Chondrocyte (in vitro differentiated cells): ENCODE data around the gene ZC3H18. TPM values are rescaled to one million over a fixed set of nuclear protein-coding genes. Genes with fewer than 3 reads are reported as not detected.

Experiments
- DNase-seq: peaks from one replicate; pipeline ENCODE4 v3.0.0; 2021; ENCODE audit warnings: mixed read lengths, low spot score
- H3K27ac Mint-ChIP-seq: one replicate; pipeline ENCODE4 v1.8.0; 2021; ENCODE audit warnings: mild to moderate bottlenecking, moderate library complexity, mixed read lengths; ENCODE audit not compliant: unreplicated experiment
- H3K27me3 Mint-ChIP-seq: 2 replicates; pipeline ENCODE4 v1.8.0; 2021; ENCODE audit warnings: low read depth, mixed read lengths
- H3K36me3 Mint-ChIP-seq: 2 replicates; pipeline ENCODE4 v1.8.0; 2021; ENCODE audit warnings: low read depth, mixed read lengths
- H3K4me1 Mint-ChIP-seq: 2 replicates; pipeline ENCODE4 v1.8.0; 2021; ENCODE audit warnings: low read depth, mild to moderate bottlenecking, mixed read lengths
- H3K4me3 Mint-ChIP-seq: one replicate; pipeline ENCODE4 v1.8.0; 2021; ENCODE audit warnings: mild to moderate bottlenecking, moderate library complexity, mixed read lengths; ENCODE audit not compliant: unreplicated experiment
- H3K9me3 Mint-ChIP-seq: 2 replicates; pipeline ENCODE4 v1.8.0; 2021; ENCODE audit warnings: low read depth, mixed read lengths
- CTCF ChIP-seq: fragments of 200-600 bp; sonication (generic); IDR thresholded peaks from 2 replicates; pipeline ENCODE4 v1.5.0; 2021; ENCODE audit warnings: antibody characterized with exemption, mild to moderate bottlenecking, moderate library complexity
- total RNA-seq: library from RNA; stranded (reverse); gene quantifications from 3 replicates; pipeline ENCODE4 v1.2.1, GENCODE V29; 2021

Gene ZC3H18
- total RNA-seq, 1 donor from 2014 or later = 36.7 TPM

- no peak for DNase-seq
- Mint-ChIP-seq H3K36me3 (peaks cover 6% of the 10 kb centered on the region), H3K27me3 (no peaks in the 10 kb centered on the region), H3K27ac (no peak overlapping the region), H3K4me3 (no peak overlapping the region), H3K4me1 (peaks cover 15% of the 10 kb centered on the region), H3K9me3 (no peaks in the 10 kb centered on the region)
- TF ChIP-seq CTCF = no peak
Measured at GRCh38 chr16:88653101-88653500, 82.9 kb downstream of the ZC3H18 start.

GRCh38 chr16:88653596-88654362, 83.6 kb downstream of the ZC3H18 start:
- TF ChIP-seq CTCF = no peak
- Mint-ChIP-seq H3K36me3 (peaks cover 6% of the 10 kb centered on the region), H3K4me3 (no peak overlapping the region), H3K27me3 (no peaks in the 10 kb centered on the region), H3K9me3 (no peaks in the 10 kb centered on the region), H3K27ac (no peak overlapping the region), H3K4me1 (peaks cover 15% of the 10 kb centered on the region)
- DNase-seq = no peak

- Mint-ChIP-seq H3K27me3 (no peaks in the 10 kb centered on the region), H3K27ac (no peak overlapping the region), H3K4me3 (no peak overlapping the region), H3K9me3 (no peaks in the 10 kb centered on the region), H3K4me1 (peaks cover 9% of the 10 kb centered on the region), H3K36me3 (peaks cover 6% of the 10 kb centered on the region)
- no peak for DNase-seq
- TF ChIP-seq CTCF = no peak
Measured at GRCh38 chr16:88654363-88655052, 84.3 kb downstream of the ZC3H18 start.

- Mint-ChIP-seq H3K4me3 (no peak overlapping the region), H3K9me3 (no peaks in the 10 kb centered on the region), H3K4me1 (peaks cover 7% of the 10 kb centered on the region), H3K36me3 (peaks cover 6% of the 10 kb centered on the region), H3K27me3 (no peaks in the 10 kb centered on the region), H3K27ac (no peak overlapping the region)
- DNase-seq = no peak
- TF ChIP-seq CTCF = no peak
Measured at GRCh38 chr16:88655053-88655732, 85.0 kb downstream of the ZC3H18 start.

- H3K27ac Mint-ChIP-seq = no peak overlapping the region
Measured at GRCh38 chr16:88655733-88656281, 85.6 kb downstream of the ZC3H18 start.

More at GRCh38 chr16:88655733-88656281, 85.6 kb downstream of the ZC3H18 start:
- Mint-ChIP-seq H3K27me3 (no peaks in the 10 kb centered on the region), H3K9me3 (no peaks in the 10 kb centered on the region), H3K4me1 (peaks cover 5% of the 10 kb centered on the region), H3K4me3 (no peak overlapping the region), H3K36me3 (peaks cover 6% of the 10 kb centered on the region)
- TF ChIP-seq CTCF = no peak
- DNase-seq = no peak
